Measurements from ENCODE around the gene NCAM2.

NCAM2 gene

GRCh38 chr21:21231913-21232312 is 233.7 kb downstream of the NCAM2 start:
- no peak for DNase-seq

GRCh38 chr21:21232320-21232719 is 234.1 kb downstream of the NCAM2 start:
- no peak for DNase-seq

GRCh38 chr21:21233051-21233450 is 234.8 kb downstream of the NCAM2 start:
- no peak for DNase-seq

- DNase-seq = no peak
These were observed 238.8 kb downstream of the NCAM2 start for GRCh38 chr21:21236996-21237395.

GRCh38 chr21:21238629-21239400 is 240.6 kb downstream of the NCAM2 start:
- no peak for DNase-seq

- no peak for DNase-seq
These were observed 243.2 kb downstream of the NCAM2 start for GRCh38 chr21:21241391-21241790.

- no peak for DNase-seq
These were observed 247.8 kb downstream of the NCAM2 start for GRCh38 chr21:21246007-21246406.

- no peak for DNase-seq
These were observed 249.2 kb downstream of the NCAM2 start for GRCh38 chr21:21247424-21247823.

- DNase-seq = no peak
These were observed 263.8 kb downstream of the NCAM2 start for GRCh38 chr21:21262048-21262447.

- DNase-seq = no peak
These were observed 269.9 kb downstream of the NCAM2 start for GRCh38 chr21:21268061-21268471.

GRCh38 chr21:21268885-21269284 is 270.7 kb downstream of the NCAM2 start:
- DNase-seq = no peak

GRCh38 chr21:21279193-21279901 is 281.1 kb downstream of the NCAM2 start:
- DNase-seq = no peak

- DNase-seq = no peak
These were observed 285.6 kb downstream of the NCAM2 start for GRCh38 chr21:21283810-21284209.

GRCh38 chr21:21286170-21286798 is 288.1 kb downstream of the NCAM2 start:
- DNase-seq = no peak

GRCh38 chr21:21290751-21291150 is 292.5 kb downstream of the NCAM2 start:
- no peak for DNase-seq

- DNase-seq = no peak
These were observed 293.8 kb downstream of the NCAM2 start for GRCh38 chr21:21291883-21292569.

- DNase-seq = no peak
These were observed 297.1 kb downstream of the NCAM2 start for GRCh38 chr21:21295303-21295702.

GRCh38 chr21:21297211-21297610 is 299.0 kb downstream of the NCAM2 start:
- no peak for DNase-seq

GRCh38 chr21:21301013-21301412 is 302.8 kb downstream of the NCAM2 start:
- DNase-seq = no peak

GRCh38 chr21:21309510-21309909 is 311.3 kb downstream of the NCAM2 start:
- no peak for DNase-seq

- DNase-seq = no peak
These were observed 326.1 kb downstream of the NCAM2 start for GRCh38 chr21:21324297-21324696.

- DNase-seq = no peak
These were observed 334.3 kb downstream of the NCAM2 start for GRCh38 chr21:21332492-21332891.

GRCh38 chr21:21341041-21341440 is 342.8 kb downstream of the NCAM2 start:
- no peak for DNase-seq
